GM12878 (cell line): Measurements from ENCODE around the gene UNKL.

Source experiments
- BCL3 ChIP-seq: IDR thresholded peaks from 2 replicates; pipeline ENCODE4 v1.6.1; 2011; ENCODE audit warnings: borderline replicate concordance, low read depth, mild to moderate bottlenecking, moderate library complexity, low read length; ENCODE audit not compliant: insufficient read depth, poor library complexity, severe bottlenecking
- NFXL1 ChIP-seq: fragments of 450-650 bp; IDR thresholded peaks from 2 replicates; pipeline ENCODE4 v1.6.1; 2017; ENCODE audit warnings: antibody characterized with exemption, mild to moderate bottlenecking, borderline replicate concordance
- WRNIP1 ChIP-seq: IDR thresholded peaks from 2 replicates; pipeline ENCODE4 v1.6.1; 2011; ENCODE audit warnings: low read depth, low read length, improper control_type of control experiment, borderline replicate concordance

DNA sequence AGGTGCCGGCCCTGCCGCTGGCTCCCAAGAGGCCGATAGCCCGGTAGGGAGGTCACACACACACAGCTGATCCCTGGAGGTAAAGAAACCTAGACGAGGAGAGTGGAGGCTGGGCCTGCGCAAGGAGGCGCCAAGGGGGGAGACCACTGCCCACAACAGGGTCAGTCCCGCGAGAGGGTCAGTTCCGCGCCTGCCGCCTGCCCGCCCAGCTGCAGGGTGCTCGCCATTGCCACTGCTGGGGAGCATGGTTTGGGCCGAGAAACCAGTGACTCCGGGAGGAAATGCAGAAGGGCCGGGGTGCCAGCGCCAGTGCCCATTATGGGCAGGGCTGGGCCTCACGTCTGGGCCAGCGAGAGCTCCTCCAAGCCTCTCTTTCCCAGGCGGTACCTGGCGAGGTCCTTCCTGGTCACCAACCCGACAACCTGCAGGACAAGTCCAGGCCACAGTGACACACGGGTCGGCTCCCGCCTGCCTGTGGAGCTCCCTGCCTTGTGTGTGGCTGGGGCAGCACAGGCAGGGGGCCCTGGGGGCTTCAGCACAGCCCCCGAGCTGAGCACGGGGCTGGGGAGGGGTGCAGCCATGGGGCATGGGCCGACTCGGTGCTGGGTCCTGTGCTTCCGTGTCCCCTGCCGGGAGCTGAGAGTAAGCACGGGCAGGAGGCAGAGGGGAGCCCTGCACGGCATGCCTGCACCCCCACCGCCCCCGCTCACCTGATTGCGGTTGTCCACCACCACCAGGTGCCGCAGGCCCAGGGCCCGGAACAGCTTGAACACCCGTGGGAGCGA, 32.0 kb upstream of the UNKL start:
- TF ChIP-seq WRNIP1 (no peak), NFXL1 (no peak), BCL3 (no peak)
